Skeletal muscle cell (primary cell): ENCODE results near the gene FAM187B.

Source experiments
- DNase-seq: peaks from one replicate; pipeline ENCODE4 v3.0.0-alpha.2; 2010; ENCODE audit warnings: low read depth
- H3K4me3 ChIP-seq: 2 replicates; pipeline ENCODE4 v1.5.1; 2011; ENCODE audit warnings: low read depth, mild to moderate bottlenecking, control low read depth, low read length, moderate library complexity

Gene FAM187B

GRCh38 chr19:35264268-35265125, 36.0 kb upstream of the FAM187B start:
- no peak for DNase-seq
- H3K4me3 ChIP-seq: no peak overlapping the region

- DNase-seq: no peak
- H3K4me3 ChIP-seq: no peak overlapping the region
These were observed 33.7 kb upstream of the FAM187B start for GRCh38 chr19:35262101-35262761.

GRCh38 chr19:35261356-35262100, 33.0 kb upstream of the FAM187B start:
- no peak for DNase-seq
- H3K4me3 ChIP-seq: no peak overlapping the region

DNA sequence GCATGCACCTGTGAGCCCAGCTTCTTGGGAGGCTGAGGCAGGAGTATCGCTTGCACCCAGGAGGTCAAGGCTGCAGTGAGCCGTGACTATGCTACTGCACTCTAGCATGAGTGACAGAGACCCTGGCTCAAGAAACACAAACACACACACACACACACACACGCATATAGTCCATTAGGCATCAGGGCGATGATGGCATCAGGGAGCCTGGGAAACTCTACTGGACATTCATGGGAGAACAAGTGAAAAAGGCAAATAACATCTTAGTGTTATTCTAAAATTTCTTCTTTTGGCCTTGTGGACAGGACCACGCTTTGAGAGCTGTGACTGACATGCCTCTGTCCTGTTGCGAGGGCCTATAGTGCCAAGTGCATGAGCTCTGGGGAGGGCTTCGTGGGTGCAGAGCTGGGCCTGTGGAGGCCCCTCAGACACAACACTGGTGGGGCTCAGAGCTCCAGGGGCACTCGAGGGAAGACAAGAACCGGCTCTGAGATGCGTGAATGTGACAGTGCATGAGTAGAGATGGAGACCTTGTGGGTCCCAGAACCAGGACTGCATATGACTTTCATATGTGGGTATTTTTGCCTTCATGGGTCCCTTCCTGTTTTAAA, 32.3 kb upstream of the FAM187B start:
- no peak for DNase-seq
- H3K4me3 ChIP-seq: no peak overlapping the region

GRCh38 chr19:35257113-35257461, 28.5 kb upstream of the FAM187B start:
- DNase-seq: no peak
- H3K4me3 ChIP-seq: no peak overlapping the region

DNA sequence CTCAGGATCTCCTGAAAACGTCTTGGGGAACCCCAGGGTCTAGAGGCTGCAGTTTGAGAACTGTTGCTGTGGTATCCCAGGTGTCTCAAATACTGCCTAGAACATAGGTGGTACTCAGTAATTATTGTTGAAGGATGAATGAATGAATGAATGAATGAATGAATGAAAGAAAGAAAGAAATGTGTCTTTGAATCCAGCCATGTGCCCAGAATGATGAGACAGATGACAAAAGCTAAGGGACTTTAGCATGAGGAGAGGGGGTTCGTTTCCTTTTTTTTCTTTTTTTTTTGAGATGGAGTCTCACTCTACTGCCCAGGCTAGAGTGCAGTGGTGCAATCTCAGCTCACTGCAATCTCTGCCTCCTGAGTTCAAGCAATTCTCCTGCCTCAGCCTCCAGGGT, 28.0 kb upstream of the FAM187B start:
- H3K4me3 ChIP-seq: no peak overlapping the region

GRCh38 chr19:35254341-35255297, 26.1 kb upstream of the FAM187B start:
- no peak for DNase-seq
- H3K4me3 ChIP-seq: no peak overlapping the region

More for the DNA sequence above, 28.0 kb upstream of the FAM187B start:
- no peak for DNase-seq

GRCh38 chr19:35253316-35254286, 25.1 kb upstream of the FAM187B start:
- DNase-seq: no peak
- no peak overlapping the region for H3K4me3 ChIP-seq

DNA sequence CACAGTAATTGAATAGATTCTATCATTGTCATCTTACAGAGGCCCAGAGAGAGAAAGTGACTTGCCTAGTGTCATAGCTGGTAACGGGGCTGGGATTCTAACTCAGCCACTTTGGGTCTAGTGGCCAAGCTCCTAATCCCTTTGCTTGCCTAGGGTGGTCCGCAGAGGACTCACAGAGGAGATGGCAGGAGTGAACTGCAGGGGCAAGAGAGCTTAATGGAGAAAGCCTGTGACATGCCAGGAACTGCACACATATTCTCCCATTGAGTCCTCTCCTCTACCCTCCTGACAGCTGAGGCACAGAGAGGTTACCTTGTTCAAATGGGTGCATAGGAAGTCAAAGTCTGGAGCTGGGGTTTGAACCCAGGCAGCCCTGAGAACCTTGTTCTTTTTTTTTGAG, 22.9 kb upstream of the FAM187B start:
- H3K4me3 ChIP-seq: no peak overlapping the region
- DNase-seq: no peak

GRCh38 chr19:35249848-35250711, 21.5 kb upstream of the FAM187B start:
- DNase-seq: no peak
- no peak overlapping the region for H3K4me3 ChIP-seq

GRCh38 chr19:35249146-35249847, 20.8 kb upstream of the FAM187B start:
- DNase-seq: no peak
- H3K4me3 ChIP-seq: no peak overlapping the region

DNA sequence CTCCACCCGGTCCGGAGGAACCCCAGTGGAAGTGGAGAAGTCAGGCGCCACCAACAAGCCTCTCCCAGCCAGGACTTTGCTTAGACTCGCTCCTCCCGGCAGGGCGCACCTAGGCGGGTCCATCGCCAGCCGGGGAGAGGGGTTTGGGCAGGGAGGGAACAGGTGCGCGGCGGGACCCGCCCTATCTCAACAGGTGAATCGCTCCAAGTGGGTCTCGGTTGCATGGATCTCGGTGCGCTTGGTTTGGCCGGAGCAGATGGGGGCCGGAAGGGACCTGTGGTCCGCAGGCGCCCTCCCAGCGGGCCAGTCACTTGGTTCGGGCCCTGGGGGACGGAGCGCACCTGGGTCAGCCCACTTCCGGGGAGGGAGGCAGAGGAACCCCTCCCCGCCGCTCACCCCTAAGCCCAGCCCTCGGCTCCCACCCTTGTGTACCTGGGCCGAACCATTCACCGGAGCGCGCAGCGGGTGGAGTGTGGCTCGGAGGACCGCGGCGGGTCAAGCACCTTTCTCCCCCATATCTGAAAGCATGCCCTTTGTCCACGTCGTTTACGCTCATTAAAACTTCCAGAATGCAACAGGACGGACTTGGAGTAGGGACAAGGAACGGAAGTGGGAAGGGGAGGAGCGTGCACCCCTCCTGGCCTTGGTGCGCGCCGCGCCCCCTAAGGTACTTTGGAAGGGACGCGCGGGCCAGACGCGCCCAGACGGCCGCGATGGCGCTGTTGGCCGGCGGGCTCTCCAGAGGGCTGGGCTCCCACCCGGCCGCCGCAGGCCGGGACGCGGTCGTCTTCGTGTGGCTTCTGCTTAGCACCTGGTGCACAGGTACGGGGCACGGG, 20.0 kb upstream of the FAM187B start, which contains the start of gene LSR:
Gene LSR (plus strand): TSS at position 693 of the 836 bp plus-strand sequence. CDS start 21 bp downstream, at position 714.
- no peak within 1 kb of the TSS for H3K4me3 ChIP-seq
- DNase-seq: no peak

GRCh38 chr19:35247526-35248309, 19.2 kb upstream of the FAM187B start:
- no peak overlapping the region for H3K4me3 ChIP-seq
- no peak for DNase-seq

DNA sequence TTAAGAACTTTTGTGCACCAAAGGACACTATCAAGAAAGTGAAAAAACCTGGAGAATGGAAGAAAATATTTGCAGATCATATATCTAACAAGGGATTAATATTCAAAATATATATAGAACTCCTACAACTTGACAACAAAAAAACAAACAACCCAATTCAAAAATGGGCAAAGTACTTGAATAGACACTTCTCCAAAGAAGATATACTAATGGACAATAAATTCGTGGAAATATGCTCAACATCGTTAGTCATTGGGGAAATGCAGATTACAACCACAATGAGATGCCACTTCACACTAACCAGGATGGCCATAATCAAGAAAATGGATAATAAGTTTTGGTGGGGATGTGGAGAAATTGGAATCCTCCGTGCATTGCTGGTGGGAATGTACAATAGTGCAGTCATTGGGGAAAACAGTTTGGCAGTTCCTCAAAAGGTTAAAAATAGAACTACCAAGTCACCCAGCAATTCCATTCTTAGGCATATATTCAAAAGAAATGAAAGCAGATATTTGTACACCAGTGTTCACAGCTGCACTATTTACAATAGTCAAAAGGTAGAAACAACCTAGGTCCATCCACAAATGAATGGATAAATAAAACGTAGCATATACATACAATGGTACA, 18.0 kb upstream of the FAM187B start:
- DNase-seq: no peak
- H3K4me3 ChIP-seq: no peak overlapping the region
